GM12878 (cell line): Measurements from ENCODE around the gene MYOC.
"Not testable (repeated sequence)": the region's sequence is repeated elsewhere in the genome, so short reads cannot be mapped to it uniquely, and the experiment has no call there.

Source experiments
- CBX3 ChIP-seq: fragments of 200-600 bp; sonication (generic); IDR thresholded peaks from 2 replicates; pipeline ENCODE4 v1.6.1; 2016; ENCODE audit warnings: low read depth, borderline replicate concordance
- MAX ChIP-seq: IDR thresholded peaks from 2 replicates; pipeline ENCODE4 v1.6.1; 2012; ENCODE audit warnings: low read depth, low read length, improper control_type of control experiment
- POLR2A ChIP-seq: IDR thresholded peaks from 2 replicates; pipeline ENCODE4 v1.6.1; 2011; ENCODE audit warnings: low read depth, mild to moderate bottlenecking, low read length
- USF2 ChIP-seq: IDR thresholded peaks from 2 replicates; pipeline ENCODE4 v1.6.1; 2011; ENCODE audit warnings: low read depth, low read length, improper control_type of control experiment, borderline replicate concordance

- TF ChIP-seq MAX, USF2, CBX3, POLR2A: not testable (repeated sequence)
Measured at GRCh38 chr1:171656206-171656605, 3.7 kb upstream of the MYOC start.
